IMR-90 (cell line): Measurements from ENCODE around the gene PDCD1LG2. TPM values are rescaled to one million over a fixed set of nuclear protein-coding genes. Genes with fewer than 3 reads are reported as not detected.

Experiments used
- ATAC-seq: fragments of 200-7000 bp; cut with Tn5 transposase; 2 replicates; pipeline ENCODE4 v1.9.1; 2020; ENCODE audit warnings: low read depth, mild to moderate bottlenecking, moderate library complexity
- BruUV-seq: library from RNA; stranded (reverse); fragments of 400-500 nt; replicated peaks from 2 replicates; lab custom pipeline; 2021; lab: Mats Ljungman, UMichigan
- CTCF ChIA-PET: fragments of 300-600 bp; formaldehyde crosslinking; extraction: SDS; loops from one replicate; lab custom pipeline; 2021; ENCODE audit warnings: antibody characterized with exemption; lab: Yijun Ruan, JAX
- POLR2A ChIA-PET: fragments of 300-600 bp; sonication (Branson Sonifier 250); formaldehyde crosslinking; loops from one replicate; lab custom pipeline; 2022; ENCODE audit warnings: antibody characterized with exemption; ENCODE audit not compliant: unreplicated experiment; lab: Charles Lee
- DNase-seq: peaks from one replicate; pipeline ENCODE4 v3.0.0; 2013
- H2AFZ ChIP-seq: replicated peaks from 2 replicates; pipeline ENCODE3; 2013; ENCODE audit warnings: low read length, mild to moderate bottlenecking; ENCODE audit not compliant: poor library complexity
- H2AK5ac ChIP-seq: 2 replicates; pipeline ENCODE4 v1.6.1; 2013; ENCODE audit warnings: low read depth, low read length, inconsistent platforms
- H2AK9ac ChIP-seq: replicated peaks from 2 replicates; pipeline ENCODE3; 2013; ENCODE audit warnings: mild to moderate bottlenecking, low read depth, low read length, moderate library complexity; ENCODE audit not compliant: poor library complexity
- H2BK120ac ChIP-seq: 2 replicates; pipeline ENCODE4 v1.6.1; 2013; ENCODE audit warnings: low read depth, low read length, inconsistent platforms
- H2BK15ac ChIP-seq: 3 replicates; pipeline ENCODE4 v1.6.1; 2013; ENCODE audit warnings: low read depth, low read length, inconsistent platforms
- H2BK20ac ChIP-seq: 2 replicates; pipeline ENCODE4 v1.6.1; 2013; ENCODE audit warnings: low read depth, mild to moderate bottlenecking, inconsistent platforms, low read length, moderate library complexity
- H2BK5ac ChIP-seq: 2 replicates; pipeline ENCODE4 v1.6.1; 2013; ENCODE audit warnings: mild to moderate bottlenecking, low read depth, low read length, inconsistent platforms; ENCODE audit not compliant: poor library complexity, severe bottlenecking
- H3K14ac ChIP-seq: replicated peaks from 2 replicates; pipeline ENCODE4 v1.6.1; 2013; ENCODE audit warnings: low read depth, low read length, inconsistent platforms
- H3K18ac ChIP-seq: 2 replicates; pipeline ENCODE4 v1.6.1; 2013; ENCODE audit warnings: low read depth, low read length, control low read depth
- H3K23ac ChIP-seq: 2 replicates; pipeline ENCODE4 v1.6.1; 2013; ENCODE audit warnings: low read depth, low read length, inconsistent platforms
- H3K27ac ChIP-seq: 2 replicates; pipeline ENCODE4 v1.5.1; 2013; ENCODE audit warnings: mild to moderate bottlenecking, control low read depth, low read length; ENCODE audit not compliant: insufficient read depth
- H3K27me3 ChIP-seq: 2 replicates; pipeline ENCODE4 v1.6.1; 2013; ENCODE audit warnings: low read length; ENCODE audit not compliant: control insufficient read depth, insufficient read depth
- H3K36me3 ChIP-seq: 2 replicates; pipeline ENCODE4 v1.6.1; 2013; ENCODE audit warnings: low read length, mixed read lengths; ENCODE audit not compliant: control insufficient read depth, insufficient read depth
- H3K4ac ChIP-seq: 2 replicates; pipeline ENCODE4 v1.6.1; 2013; ENCODE audit warnings: low read depth, low read length, inconsistent platforms
- H3K4me1 ChIP-seq: 2 replicates; pipeline ENCODE4 v1.6.1; 2013; ENCODE audit warnings: low read length, mixed read lengths; ENCODE audit not compliant: control insufficient read depth, insufficient read depth
- H3K4me2 ChIP-seq: 2 replicates; pipeline ENCODE4 v1.6.1; 2013; ENCODE audit warnings: low read depth, mild to moderate bottlenecking, control low read depth, low read length, moderate library complexity
- H3K4me3 ChIP-seq: 2 replicates; pipeline ENCODE4 v1.5.1; 2013; ENCODE audit warnings: low read depth, mild to moderate bottlenecking, control low read depth, low read length, moderate library complexity; ENCODE audit not compliant: insufficient read depth
- H3K56ac ChIP-seq: 2 replicates; pipeline ENCODE4 v1.6.1; 2013; ENCODE audit warnings: low read length, inconsistent platforms; ENCODE audit not compliant: insufficient read depth; ENCODE audit errors: extremely low read depth
- H3K79me1 ChIP-seq, 2 experiments: 2 replicates each; pipeline ENCODE4 v1.6.1; 2013; ENCODE audit warnings: low read length in 2 of 2, inconsistent platforms in 1 of 2, low read depth in 1 of 2
- H3K9ac ChIP-seq: 2 replicates; pipeline ENCODE4 v1.6.1; 2013; ENCODE audit warnings: low read depth, low read length, control low read depth
- H3K9me1 ChIP-seq: 2 replicates; pipeline ENCODE4 v1.6.1; 2013; ENCODE audit warnings: low read length, inconsistent platforms; ENCODE audit not compliant: insufficient read depth
- H3K9me3 ChIP-seq: 2 replicates; pipeline ENCODE4 v1.6.1; 2013; ENCODE audit warnings: low read length; ENCODE audit not compliant: control insufficient read depth, insufficient read depth
- H4K20me1 ChIP-seq: 2 replicates; pipeline ENCODE4 v1.6.1; 2013; ENCODE audit warnings: low read length, inconsistent platforms; ENCODE audit not compliant: insufficient read depth
- H4K5ac ChIP-seq: 2 replicates; pipeline ENCODE4 v1.6.1; 2013; ENCODE audit warnings: mild to moderate bottlenecking, low read depth, low read length, control low read depth
- H4K8ac ChIP-seq, 2 experiments: 2 replicates each; pipeline ENCODE4 v1.6.1; 2013; ENCODE audit warnings: low read depth in 2 of 2, low read length in 2 of 2, control low read depth in 1 of 2, inconsistent platforms in 1 of 2
- H4K91ac ChIP-seq: 2 replicates; pipeline ENCODE4 v1.6.1; 2013; ENCODE audit warnings: low read depth, low read length, inconsistent platforms; ENCODE audit not compliant: insufficient read depth
- BHLHE40 ChIP-seq: fragments of 150-350 bp; IDR thresholded peaks from 2 replicates; pipeline ENCODE4 v1.6.1; 2016; ENCODE audit warnings: mild to moderate bottlenecking, low read depth, low read length
- FOS ChIP-seq: fragments of 150-350 bp; IDR thresholded peaks from 2 replicates; pipeline ENCODE4 v1.6.1; 2016; ENCODE audit warnings: low read depth, low read length
- MXI1 ChIP-seq: IDR thresholded peaks from 2 replicates; pipeline ENCODE4 v1.6.1; 2012; ENCODE audit warnings: low read depth, mild to moderate bottlenecking, low read length, moderate library complexity, borderline replicate concordance
- RFX5 ChIP-seq: IDR thresholded peaks from 2 replicates; pipeline ENCODE4 v1.8.0; 2012; ENCODE audit warnings: low read depth, mild to moderate bottlenecking, low read length, moderate library complexity
- WGBS, 2 experiments: methylation state at CpG; one replicate each; pipeline versions ENCODE4 v1.1.5 to v1.1.7; 2013; ENCODE audit warnings: missing lambda C conversion rate in 2 of 2; ENCODE audit not compliant: insufficient read length in 1 of 2; ENCODE audit errors: extremely low coverage in 2 of 2; 5-methylcytosine and 5-hydroxymethylcytosine counted together
- dilution Hi-C: fragments of 300-500 bp; cut with HindIII; formaldehyde crosslinking; loops from one replicate; pipeline ENCODE4 v1.14.3; 2018; ENCODE audit warnings: low sequenced_read_pairs; ENCODE audit not compliant: unreplicated experiment
- in situ Hi-C: fragments of 300-500 bp; cut with MboI; formaldehyde crosslinking; loops from 3 replicates; pipeline ENCODE4 v1.14.3; 2019; ENCODE audit warnings: low sequenced_read_pairs, inconsistent platforms, mixed read lengths
- intact Hi-C: fragments of 100-400 bp; cut with micrococcal nuclease; formaldehyde crosslinking; loops from 2 replicates; pipeline ENCODE4 v1.10.0; 2022
- polyA plus RNA-seq, 3 experiments: library from polyadenylated mRNA; depleted of rRNA; stranded (reverse); fragments of >200 nt; gene quantifications; 2 replicates each; pipeline ENCODE4 v1.2.3, GENCODE V29; 2012; ENCODE audit warnings: low replicate concordance in 1 of 3
- total RNA-seq: library from RNA; depleted of rRNA; stranded (reverse); fragments of >200 nt; gene quantifications from 2 replicates; pipeline ENCODE4 v1.2.3, GENCODE V29; 2012

The PDCD1LG2 gene
- total and polyA plus RNA-seq, 2 of the 4 experiments (the other 2 are of a cell fraction) = 17.5 to 33.3 TPM

- Histone ChIP-seq H2BK5ac (peak overlapping the region; percentile 21), H4K20me1 (no peaks in the 10 kb centered on the region), H3K23ac (0 out of 2 replicates have a peak overlapping the region, but pooled peaks have one; percentile 8), H4K91ac (peak overlapping the region; percentile 18; the same call in 1 of the 2 replicates), H2BK120ac (peak overlapping the region; percentile 50), H3K4me2 (no peak overlapping the region), H3K27ac (peak overlapping the region; percentile 27; the same call in 1 of the 2 replicates), H3K18ac (no peak overlapping the region), H4K5ac (peak overlapping the region; percentile 3; the same call in 1 of the 2 replicates), H2BK15ac (no peak overlapping the region), H3K4me3 (no peak overlapping the region), H2AK5ac (peak overlapping the region; percentile 60), H4K8ac (no peak overlapping the region; a peak in 2 of 4 replicates), H3K4me1 (peaks cover 18% of the 10 kb centered on the region), H2AFZ (no peak overlapping the region), H3K9me1 (peaks cover 16% of the 10 kb centered on the region), H3K56ac (no peak overlapping the region), H3K79me1 (peaks cover 64 to 81% of the 10 kb centered on the region in 2 experiments), H3K9ac (no peak overlapping the region), H2AK9ac (peak overlapping the region; percentile 23), H3K4ac (peak overlapping the region; percentile 54), H3K14ac (peak overlapping the region; percentile 48; the same call in 1 of the 2 replicates), H3K9me3 (no peaks in the 10 kb centered on the region), H3K36me3 (no peaks in the 10 kb centered on the region; the same call in 1 of the 2 replicates), H2BK20ac (peak overlapping the region; percentile 47; the same call in 1 of the 2 replicates), H3K27me3 (no peaks in the 10 kb centered on the region)
- in situ Hi-C loops = no loop called here
- dilution Hi-C loops = no loop called here
- ATAC-seq (no peak), DNase-seq (no peak)
- intact Hi-C loops = no loop called here
- ChIA-PET POLR2A (no interaction called here), CTCF (no interaction called here)
- no peak for TF ChIP-seq MXI1
- TF ChIP-seq BHLHE40 = no peak
- no peak for TF ChIP-seq FOS
- no peak for TF ChIP-seq RFX5
- BruUV-seq = no TSS peak
- 100% methylated on average over 2 of the region's 10 CpGs; no CpG with 5 or more reads in 1 of the 2 experiments for WGBS, 2 experiments
Measured at GRCh38 chr9:5516453-5517220, 6.3 kb downstream of the PDCD1LG2 start.
